ENCODE results near the gene FAM161B.
"Not testable (repeated sequence)": the region's sequence is repeated elsewhere in the genome, so short reads cannot be mapped to it uniquely, and the experiment has no call there.

The FAM161B gene, protein sequence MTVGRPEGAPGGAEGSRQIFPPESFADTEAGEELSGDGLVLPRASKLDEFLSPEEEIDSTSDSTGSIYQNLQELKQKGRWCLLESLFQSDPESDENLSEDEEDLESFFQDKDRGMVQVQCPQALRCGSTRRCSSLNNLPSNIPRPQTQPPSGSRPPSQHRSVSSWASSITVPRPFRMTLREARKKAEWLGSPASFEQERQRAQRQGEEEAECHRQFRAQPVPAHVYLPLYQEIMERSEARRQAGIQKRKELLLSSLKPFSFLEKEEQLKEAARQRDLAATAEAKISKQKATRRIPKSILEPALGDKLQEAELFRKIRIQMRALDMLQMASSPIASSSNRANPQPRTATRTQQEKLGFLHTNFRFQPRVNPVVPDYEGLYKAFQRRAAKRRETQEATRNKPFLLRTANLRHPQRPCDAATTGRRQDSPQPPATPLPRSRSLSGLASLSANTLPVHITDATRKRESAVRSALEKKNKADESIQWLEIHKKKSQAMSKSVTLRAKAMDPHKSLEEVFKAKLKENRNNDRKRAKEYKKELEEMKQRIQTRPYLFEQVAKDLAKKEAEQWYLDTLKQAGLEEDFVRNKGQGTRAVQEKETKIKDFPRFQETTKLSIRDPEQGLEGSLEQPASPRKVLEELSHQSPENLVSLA

GRCh38 chr14:73949752-73950734, at the start of gene FAM161B, which contains the start of gene COQ6:
Gene FAM161B (minus strand): TSS chr14:73950094. CDS start chr14:73950026, 68 bp downstream.
Gene COQ6 (plus strand): TSS chr14:73950302. CDS start chr14:73950333, 31 bp downstream.
- peak; percentile 95 for DNase-seq

GRCh38 chr14:73998726-73999125, 48.8 kb upstream of the FAM161B start:
- DNase-seq, result no peak

DNA sequence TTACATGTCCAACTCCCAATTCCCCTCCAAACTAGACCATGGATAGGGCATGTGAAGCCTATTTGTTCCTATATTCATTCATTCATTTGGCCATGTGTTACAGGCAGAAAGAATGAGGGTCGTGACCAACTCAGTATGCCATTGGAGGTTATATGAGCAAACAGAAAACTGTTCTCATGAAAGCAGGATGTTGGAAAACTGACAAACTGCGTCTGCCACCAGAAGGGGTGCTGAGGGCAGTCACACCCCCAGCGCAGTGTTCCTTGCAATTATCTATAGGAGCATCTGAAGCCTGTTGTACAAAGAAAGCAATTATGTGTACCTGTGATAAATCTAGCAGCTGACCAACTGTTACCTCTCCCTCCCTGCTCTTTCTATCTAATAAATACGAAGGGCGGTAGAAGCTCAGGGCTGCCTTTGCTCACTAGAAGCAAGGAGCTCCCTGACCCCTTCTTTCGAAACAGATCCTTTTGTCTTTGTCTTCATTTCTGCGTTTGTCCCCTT, 48.1 kb upstream of the FAM161B start:
- DNase-seq, result no peak

DNA sequence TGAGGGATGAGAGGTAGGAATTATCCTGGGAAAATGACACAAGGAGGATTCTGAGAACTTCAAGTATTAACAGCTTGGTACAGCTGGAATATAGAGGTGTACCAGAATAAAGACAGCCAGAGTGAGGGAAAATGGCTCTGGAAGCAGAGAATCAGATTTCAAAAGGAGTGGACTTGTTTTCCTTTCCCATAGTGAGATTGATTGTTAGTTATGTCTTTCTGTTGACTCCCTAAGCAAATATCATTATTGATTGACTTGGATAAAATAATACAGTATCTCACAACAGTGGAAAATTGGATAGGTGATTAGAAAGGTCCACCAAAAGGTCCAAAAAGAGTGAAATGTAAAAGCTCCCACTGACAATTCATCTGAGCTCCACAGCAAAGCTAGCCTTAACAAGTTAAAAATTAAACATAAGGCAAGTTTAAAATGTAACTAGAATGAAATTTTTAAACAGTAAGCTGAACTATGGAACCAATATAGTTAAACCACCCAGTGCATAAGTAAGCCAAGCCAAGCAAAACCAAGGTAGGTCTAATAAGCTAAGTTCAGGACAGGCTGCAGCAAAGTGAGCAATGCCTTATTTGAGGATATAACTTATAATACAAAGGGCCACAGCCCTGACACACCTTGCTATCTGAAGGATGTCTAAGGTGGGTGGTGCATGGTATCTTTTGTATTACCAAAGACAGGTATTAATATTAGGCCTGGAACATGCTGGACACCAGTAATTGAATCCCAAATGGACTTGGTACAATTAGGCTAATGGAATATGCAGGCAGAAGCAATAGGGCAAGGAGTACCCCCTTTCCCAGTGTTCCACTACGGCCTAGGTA, 47.4 kb upstream of the FAM161B start:
- no peak for DNase-seq

GRCh38 chr14:73996731-73997107, 46.8 kb upstream of the FAM161B start:
- no peak for DNase-seq

- no peak for DNase-seq
Measured at GRCh38 chr14:73995977-73996378, 46.1 kb upstream of the FAM161B start.

- not testable (repeated sequence) for DNase-seq
Measured at GRCh38 chr14:73994926-73995325, 45.0 kb upstream of the FAM161B start.

- no peak for DNase-seq
Measured at GRCh38 chr14:73991092-73991491, 41.2 kb upstream of the FAM161B start.

DNA sequence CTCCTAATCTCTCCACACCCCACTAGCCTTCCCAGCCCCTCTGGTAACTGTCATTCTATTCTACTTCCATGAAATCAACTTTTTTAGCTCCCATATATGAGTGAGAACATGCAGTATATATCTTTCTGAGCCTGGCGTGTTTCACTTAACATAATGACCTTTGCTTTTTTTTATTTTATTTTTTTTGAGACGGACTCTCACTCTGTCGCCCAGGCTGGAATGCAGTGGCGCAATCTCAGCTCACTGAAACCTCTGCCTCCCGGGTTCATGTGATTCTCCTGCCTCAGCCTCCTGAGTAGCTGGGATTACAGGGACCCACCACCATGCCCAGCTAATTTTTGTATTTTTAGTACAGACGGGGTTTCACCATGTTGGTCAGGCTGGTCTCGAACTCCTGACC, 38.8 kb upstream of the FAM161B start:
- not testable (repeated sequence) for DNase-seq

- no peak for DNase-seq
Measured at GRCh38 chr14:73988065-73988464, 38.2 kb upstream of the FAM161B start.

- DNase-seq, result no peak
Measured at GRCh38 chr14:73977896-73978295, 28.0 kb upstream of the FAM161B start.

- no peak for DNase-seq
Measured at GRCh38 chr14:73976125-73976524, 26.2 kb upstream of the FAM161B start.

- no peak for DNase-seq
Measured at GRCh38 chr14:73973497-73973896, 23.6 kb upstream of the FAM161B start.

- DNase-seq, result no peak
Measured at GRCh38 chr14:73968885-73969284, 19.0 kb upstream of the FAM161B start.

GRCh38 chr14:73965216-73965615, 15.3 kb upstream of the FAM161B start:
- DNase-seq, result no peak

- no peak for DNase-seq
Measured at GRCh38 chr14:73961192-73961591, 11.3 kb upstream of the FAM161B start.

- DNase-seq, result no peak
Measured at GRCh38 chr14:73958591-73958990, 8.7 kb upstream of the FAM161B start.

DNA sequence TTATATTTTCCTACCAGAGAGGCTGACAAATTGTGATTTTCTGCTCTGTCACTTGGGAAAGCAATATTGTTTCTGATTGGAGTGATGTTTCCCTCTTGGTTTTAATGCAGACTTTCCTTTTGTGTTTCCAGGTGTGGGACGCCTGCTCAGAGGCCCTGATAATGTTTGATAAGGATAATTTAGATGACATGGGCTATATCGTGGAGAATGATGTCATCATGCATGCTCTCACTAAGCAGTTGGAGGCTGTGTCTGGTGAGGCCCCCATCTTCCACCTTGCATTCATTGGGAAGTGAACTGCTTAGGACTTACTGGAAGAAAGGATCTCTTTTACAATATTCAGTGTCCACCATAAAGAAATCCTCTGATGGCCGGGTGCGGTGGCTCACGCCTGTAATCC, 5.8 kb upstream of the FAM161B start:
- no peak for DNase-seq

DNA sequence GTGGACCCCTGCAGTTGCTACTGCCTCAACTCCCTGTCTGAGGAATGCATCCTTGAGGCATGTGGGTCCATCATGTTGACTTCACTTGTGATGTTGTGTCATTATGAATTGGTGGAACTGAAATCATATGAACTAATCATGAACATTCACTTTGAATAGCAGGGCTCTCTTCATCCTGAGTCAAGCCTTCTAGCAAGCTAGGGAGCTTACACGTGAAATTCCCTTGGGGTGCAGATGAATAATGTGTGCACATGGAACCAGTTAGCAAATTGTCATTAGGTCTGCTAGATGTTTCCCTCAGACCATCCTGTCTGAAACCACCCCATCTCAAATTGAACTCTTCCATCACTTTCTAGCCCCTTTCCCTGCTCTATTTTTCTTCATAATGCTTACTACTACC, 3.8 kb upstream of the FAM161B start:
- DNase-seq, result no peak

GRCh38 chr14:73945159-73945670, 4.7 kb downstream of the FAM161B start:
- no peak for DNase-seq

DNA sequence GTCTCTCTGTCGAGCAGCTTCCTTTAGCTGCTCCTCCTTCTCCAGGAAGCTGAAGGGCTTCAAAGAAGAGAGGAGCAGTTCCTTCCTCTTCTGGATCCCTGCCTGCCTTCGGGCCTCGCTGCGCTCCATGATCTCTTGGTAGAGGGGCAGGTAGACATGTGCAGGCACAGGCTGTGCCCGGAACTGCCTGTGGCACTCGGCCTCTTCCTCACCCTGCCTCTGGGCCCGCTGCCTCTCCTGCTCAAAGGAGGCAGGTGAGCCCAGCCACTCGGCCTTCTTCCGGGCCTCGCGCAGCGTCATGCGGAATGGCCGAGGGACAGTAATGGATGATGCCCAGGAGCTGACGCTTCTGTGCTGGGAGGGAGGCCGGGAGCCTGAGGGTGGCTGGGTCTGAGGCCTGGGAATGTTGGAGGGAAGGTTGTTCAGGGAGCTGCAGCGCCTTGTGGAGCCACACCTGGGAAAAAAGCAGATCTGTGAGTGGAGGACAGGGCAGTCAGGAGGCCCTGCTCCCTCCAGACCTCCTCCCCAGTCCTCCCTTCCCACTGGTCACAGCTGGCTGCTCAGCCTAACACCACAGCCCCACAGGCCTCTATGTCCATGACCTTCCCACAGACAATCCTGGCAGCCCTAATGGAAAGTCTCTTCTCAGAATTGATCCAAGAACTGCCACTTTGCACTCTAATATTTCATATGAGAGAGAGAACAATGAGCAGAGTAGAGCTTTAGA, 5.3 kb downstream of the FAM161B start:
- DNase-seq, result no peak

Measured in CD4-positive, alpha-beta T cell treated with Interleukin-21 for 1 hour (primary cell).